NCI-H2107 treated with DMSO at 0.1 percent for 48 hours (cell line): ENCODE data around the gene BRSK1.

ENCODE experiments used
- DNase-seq: peaks from one replicate; lab custom pipeline; 2025; ENCODE audit not compliant: unreplicated experiment; lab: John Stamatoyannopoulos, UW

Gene BRSK1

DNA sequence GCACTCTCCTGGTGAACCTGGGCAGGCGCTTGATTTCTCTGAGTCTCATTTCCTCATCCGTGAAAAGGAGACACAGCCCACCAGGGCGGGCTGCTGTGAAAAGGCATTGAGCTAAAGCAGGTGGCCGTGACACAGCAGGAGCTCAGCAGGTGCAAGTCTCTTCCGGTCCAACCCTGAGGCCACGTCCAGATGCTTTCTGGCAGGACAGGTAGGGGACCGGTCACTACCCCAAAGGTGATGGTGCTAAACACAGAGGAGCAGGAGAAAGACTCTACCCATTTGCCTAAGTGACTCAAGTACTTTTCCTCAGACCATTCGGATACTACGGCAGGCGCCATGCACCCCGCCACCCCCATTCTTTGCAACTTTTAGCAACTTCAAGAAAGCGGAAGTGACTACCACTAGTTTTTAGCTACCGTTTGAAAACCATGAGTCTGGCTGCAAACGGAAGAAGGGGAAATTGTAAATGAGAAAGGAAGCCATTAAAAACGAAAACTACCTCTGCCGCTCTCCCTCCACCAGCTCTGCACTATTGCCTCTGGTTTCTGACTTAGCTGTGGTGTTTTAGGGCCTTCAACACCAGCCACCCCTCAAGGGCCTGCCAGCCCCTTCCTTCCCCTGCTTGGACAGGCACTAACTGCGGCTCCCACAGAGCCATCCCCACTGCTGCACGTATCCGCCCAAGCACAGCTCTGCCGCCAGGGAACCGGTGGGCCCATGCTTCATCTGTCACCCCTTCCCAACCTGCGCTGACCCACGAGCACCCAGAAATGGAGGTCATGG, 29.8 kb upstream of the BRSK1 start:
- peak; percentile 53 for DNase-seq

DNA sequence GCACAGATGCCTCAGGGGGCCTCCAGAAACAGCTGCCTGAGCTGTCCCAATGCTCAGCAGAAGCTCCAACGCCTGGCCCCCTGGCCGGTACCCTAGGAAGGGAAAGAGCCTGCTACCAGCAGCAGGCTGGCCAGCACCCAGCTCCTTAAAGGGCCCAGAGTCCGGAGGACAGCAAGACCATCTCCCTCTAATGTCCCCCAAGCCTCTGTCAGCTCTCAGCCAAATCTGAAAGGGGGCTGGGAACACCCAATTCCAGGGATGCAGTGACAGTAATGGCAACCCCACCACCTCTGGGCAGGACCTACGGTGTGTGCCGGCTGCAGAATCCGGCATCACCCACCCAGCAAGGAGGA, 29.2 kb upstream of the BRSK1 start:
- DNase-seq = no peak

DNA sequence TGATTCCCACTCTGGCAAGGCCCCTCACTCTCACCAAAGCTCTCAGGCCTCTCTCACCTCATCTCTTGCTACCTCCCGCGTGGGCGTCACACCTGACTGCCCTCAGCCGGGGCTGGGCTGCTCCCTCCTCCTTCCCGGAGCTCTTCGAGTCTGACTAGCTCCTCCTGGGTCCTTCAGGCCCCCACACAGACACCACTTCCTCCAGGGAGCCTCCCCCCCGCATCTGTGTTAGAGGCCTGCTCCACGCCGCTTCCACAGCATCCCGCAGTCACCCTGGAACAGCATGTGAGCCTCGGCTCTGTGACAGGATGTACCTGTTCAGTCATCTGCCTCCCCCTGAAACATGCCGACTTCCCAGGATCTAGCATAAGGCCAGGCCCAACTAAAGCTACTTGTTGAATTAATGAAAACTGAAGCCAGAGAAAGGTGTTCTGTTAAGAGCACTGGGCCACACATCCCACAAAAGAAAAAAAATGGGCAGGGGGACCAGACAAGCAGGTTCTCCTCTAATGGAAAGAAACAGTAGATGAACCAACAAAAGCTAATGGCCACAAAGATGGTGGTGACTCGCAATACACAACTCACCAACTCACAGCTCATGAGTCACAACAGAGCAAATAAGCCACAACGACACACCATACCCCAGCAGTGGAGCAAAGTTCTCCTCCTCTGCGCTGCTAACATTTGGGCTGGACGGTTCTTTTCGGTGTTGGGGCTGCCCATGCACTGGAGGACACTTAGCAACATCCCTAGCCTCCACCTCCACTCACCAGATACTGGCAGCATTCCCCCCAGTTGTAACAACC, 28.0 kb upstream of the BRSK1 start:
- no peak for DNase-seq

DNA sequence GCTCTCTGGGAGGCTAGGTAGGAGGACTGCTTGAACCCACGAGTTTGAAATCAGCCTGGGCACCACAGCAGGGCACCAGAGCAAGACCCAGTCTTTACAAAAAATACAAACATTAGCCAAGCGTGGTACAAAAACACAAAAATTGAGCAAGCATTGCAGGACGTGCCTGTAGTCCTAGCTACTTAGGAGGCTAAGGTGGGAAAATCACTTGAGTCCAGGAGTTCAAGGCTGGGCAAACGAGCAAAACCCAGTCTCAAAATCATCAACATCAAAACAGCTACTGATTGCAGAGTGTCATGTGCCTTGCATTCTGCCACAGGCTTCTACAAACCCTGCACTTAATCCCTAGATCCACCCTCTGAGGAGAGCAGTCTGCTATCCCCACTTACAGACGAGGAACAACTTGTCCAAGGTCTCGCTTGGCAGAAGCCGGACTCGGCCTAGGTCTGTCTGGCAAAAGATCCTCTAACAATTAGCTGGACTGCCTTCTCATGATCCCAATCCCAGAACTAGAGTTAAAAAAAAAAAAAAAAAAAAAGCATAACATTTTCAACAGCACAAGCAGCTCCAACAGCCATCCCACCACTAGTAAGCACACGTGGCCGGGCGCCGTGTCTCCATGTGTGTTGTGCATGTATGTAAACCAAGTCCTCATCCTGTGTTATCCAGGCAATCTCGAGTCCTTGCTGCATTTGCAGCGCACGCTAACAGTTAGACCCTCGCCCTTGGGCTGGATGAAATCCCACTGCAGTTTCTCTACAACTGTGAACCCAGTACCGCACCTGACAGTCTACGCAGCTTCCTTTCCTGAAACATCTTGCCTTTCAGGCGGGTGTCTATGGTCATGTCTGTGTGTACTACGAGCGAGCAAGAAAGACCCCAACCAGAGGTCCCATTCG, 27.0 kb upstream of the BRSK1 start:
- DNase-seq = no peak

DNA sequence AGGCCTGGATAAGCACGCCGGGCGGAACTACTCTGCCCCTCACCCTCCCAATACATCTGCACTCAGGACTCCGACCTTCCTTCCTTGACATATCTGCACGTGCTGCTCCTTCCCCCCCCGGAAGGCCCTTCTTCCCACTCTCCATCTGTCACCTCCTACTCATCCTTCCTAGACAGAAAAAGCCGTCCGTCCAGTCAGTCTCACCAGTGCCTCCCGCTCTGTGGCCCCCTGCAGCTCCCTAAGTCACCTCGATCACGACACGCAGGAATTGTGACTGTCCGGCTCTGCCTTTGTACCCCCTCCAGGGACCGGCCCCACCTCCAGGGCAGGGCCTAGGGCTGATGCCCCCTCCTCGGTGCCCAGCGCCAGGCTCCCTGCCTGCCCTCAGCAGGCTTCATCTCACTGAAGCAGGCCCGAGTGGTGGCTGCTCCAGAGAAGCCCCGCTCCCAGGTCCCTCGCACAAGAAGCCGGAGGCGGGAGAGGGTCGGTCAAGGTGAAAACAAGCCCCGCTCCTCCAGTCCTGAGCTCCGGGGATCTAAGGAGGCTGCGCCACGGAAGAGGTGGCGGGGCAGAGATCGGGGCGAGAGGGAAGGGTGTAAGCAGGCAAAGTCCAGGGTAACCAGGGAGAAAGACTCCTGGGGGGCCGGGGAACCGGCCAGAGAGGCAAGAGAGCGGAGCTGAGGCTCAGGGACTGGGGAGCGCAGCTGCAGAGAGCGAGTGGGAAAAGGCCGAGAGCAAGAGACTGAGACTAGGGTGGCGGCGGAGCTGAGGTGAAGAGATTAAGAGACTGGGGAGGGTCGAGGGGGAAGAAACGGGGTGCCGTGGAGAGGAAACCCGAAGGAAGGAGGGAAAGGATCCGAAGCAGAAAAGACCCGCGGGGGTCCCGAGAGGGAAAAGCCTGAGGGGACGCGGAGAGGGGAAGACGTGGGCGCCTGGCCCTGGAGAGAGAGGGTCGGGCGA, 26.1 kb upstream of the BRSK1 start:
- DNase-seq = no peak

DNA sequence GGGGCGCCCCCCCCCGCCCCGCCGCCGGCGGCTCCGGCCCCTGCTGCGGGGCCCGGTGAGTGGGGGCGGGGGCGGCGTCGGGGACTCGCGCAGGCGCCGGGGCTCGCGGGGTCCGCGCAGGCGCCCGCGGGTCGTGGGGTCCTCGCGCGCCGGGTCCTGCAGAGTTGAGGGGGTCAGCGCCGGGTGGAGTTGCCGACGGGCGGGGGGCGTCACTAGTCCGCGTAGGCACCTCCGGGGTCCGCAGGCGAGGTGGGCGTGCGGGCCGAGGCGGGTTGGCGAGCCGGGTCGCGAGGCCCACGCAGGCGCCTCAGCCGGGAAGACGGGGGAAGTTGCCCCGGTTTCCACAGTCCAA, 25.3 kb upstream of the BRSK1 start:
- no peak for DNase-seq

DNA sequence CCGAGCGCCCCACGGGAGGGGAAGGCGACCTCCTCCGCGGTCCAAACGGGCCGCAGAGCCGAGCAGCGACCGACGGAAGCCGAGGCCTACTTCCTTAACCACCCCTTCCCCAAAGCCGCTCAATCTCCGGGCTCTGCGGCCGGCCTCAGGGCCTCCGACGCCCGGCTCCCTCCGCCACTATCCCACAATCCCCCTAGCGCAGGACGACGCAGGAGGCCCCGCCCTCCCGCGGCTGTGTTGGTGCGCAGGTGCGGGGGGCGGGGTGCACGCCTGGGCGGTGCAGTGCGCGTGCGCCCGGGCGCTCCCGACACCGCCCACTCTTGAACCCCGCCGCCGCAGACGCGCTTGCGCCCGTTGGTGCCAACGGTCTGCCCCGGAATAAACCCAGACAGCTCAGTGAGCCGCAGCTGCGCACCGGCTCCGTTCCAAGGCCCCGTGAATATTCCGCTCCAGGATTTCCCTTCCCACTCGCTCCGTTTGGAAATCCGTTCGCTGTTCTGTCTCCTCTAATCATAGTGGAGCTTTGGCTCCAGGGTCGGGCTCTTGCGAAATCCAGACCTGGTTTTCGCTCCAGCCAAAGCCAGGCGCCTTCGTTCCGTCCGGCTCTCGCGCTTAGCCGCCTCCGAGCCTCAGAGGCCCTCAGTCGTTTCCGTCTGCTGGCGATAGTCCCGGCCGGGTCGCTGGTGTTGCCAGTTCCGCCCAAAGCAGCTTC, 24.8 kb upstream of the BRSK1 start, which contains the start of gene PPP6R1:
Gene PPP6R1 (minus strand): TSS at position 190 of the 712 bp plus-strand sequence. CDS start 11,914 bp downstream, outside the sequence.
- peak; percentile 98 for DNase-seq

DNA sequence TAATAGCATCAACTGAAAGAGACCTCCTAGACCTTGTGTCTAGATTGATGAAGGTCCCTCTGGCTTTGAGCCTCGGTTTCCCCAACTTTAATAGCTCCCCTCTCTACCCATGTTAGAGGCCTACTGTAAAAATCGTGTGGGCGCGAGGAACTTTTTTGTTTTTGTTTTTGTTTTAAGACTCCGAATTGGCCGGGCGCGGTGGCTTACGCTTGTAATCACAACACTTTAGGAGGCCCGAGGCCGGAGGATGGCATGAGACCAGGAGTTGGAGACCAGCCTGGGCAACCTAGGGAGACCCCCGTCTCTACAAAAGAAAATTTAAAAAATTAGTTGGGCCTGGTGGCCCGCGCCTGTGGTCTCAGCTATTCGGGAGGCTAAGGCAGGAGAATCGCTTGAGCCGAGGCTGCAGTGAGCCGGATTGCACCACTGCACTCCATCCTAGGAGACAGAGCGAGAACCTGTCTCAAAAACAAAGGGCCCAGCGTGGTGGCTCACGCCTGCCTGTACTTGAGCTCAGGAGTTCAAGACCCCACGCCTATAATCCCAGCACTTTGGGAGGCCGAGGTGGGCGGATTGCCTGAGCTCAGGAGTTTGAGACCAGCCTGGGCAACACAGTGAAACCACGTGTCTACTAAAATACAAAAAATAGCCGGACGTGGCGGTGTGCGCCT, 24.1 kb upstream of the BRSK1 start:
- no peak for DNase-seq

DNA sequence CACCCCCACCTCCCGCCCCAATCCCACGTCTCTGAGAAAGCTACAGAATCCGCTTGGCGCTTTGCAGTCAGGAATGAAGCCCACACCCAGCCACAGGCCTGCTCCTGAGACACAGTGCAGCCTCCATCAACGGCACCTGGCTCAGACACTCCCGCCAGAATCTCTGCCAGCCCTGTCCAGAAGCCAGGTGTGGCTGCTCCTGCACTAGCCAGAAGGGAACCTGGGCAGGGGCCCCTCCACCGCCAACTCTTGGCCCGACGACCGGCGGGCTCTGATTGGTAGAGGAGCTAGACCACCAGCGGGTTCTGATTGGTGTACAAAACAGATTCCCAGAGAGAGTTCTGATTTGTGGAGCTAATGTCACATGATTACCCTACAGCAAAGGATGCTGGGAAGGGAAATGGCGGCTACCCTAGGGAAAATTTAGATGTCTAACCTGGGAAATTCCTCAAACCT, 22.1 kb upstream of the BRSK1 start:
- DNase-seq = no peak

DNA sequence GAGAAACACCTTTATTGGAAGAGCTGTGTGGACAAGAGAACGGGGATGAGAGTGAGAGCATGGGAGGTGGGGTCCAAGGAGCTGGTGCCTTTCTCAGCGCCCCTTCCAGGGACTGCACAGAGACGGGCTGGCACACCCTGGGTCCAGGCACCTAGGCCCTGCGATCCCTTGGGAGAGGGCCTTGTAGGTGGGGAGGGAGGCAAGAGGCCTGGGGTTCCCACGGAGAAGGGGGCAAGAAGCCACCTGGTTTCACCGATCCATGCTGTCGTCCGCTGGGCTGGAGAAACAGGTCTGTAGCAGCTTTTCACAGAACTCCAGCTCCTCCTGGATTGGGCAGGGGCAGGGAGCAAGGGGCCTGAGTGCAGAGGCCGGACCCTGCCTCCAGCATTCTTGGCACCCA, 21.4 kb upstream of the BRSK1 start:
- no peak for DNase-seq

DNA sequence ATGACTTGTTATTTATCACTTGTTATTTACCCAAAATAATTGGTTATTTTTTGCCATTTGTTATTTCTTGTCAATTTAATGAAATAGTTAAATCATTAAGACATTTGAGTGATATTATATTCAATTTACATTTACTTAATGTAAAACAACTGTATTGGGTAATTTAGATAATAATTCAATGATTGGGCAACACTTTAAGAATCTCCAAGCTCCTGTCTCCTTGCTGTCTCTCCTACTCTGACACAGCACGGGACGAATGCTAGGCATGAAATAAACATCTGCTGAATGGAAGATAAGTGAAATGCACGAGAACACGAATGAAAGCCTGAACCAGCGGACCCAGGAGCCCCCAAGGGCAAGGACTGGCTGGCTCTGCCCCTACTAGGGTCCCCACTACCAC, 19.3 kb upstream of the BRSK1 start:
- DNase-seq = no peak

DNA sequence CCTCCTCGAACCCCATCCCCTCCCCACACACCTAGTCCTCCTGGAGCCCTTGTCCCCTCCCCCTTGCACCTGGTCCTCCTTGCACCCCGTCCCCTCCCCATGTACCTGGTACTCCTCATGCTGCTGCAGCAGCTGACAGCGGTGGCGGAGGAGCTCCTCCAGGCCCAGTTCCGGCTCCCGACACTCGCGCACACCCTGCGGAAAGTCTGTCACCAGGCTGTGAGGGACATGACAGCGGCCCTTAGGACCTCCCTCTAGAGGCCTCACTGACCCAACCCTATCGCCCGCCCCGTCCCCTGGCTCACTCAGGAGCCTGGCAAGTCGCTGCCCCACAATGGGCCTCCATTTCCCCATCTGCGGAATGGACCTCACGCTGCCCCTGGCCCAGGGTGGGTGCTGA, 18.6 kb upstream of the BRSK1 start:
- DNase-seq = no peak

DNA sequence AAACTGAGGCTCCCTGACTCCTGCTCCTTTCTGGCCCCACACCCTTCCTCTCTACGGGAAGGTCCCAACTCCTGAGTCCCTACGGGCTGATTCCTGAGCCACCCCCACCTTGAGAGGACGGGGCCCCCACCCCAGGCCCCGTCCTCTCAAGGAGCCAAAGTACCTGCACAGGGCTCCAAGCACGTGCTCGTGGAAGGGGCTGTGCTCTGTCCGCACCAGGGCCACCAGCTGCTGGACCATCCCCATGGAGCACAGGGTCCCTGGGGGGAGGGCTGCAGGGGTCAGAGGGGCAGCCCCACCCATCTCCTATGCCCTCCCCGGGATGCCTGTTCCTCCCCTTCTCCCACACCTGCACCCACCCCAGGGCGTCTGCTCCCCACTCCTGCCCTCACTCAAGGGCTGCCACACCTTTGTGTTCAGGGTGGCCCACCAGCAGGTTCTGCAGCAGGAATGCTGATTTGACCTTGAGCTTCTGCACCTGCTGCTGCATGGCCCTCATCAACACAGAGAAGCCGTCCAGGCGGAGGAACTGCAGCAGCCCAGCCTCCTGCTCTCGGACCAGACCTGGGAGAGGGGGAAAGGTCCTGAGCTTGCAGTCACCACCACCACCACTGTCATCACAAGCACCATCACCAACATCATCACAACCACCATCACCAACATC, 17.9 kb upstream of the BRSK1 start:
- no peak for DNase-seq

DNA sequence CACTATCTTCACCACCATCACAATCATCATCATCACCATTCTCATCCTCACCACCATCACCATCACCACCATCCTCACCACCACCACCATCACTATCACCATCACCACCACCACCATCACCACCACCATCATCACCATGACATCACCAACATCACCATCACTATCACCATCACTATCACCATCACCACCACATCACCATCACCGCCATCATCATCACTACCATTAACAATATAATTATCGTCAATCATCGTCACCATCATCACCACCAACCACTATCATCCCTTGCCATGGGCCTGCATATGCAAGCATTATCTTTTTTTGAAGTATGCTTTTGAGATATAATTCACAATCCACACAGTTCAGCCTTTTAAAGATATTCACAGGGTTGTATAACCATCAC, 17.4 kb upstream of the BRSK1 start:
- DNase-seq = no peak

DNA sequence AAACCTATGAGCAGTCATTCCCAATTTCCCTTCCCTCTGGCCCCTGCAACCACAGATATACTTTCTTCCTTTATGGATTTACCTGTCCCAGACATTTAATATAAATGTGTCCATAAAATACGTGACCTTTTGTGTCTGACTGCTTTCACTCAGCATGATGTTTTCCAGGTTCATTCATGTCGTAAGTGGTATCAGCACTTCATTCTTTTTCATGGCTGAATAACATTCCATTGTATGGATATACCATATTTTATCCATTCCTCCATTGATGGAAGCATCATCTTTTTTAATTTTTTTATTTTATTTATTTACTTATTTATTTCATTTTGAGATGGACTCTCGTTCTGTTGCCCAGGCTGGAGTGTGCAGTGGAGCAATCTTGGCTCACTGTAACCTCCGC, 17.0 kb upstream of the BRSK1 start:
- DNase-seq = no peak

DNA sequence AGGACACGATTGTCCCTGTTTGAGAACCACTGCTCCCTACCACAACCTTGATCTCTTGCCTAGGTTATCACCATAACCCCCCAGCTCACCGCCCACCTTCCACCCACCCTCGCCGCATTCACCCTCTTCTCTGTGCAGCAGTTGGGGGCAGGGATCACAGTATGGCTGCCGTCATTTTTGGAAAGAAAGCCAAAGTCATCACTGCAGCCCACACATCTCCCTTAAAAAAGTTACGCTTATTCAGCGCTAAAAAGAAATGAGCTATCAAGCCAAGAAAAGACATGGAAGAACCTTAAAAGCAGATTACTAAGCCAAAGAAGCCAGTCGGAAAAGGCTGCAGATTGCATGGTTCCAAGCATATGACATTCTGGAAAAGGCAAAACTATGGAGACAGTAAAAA, 14.5 kb upstream of the BRSK1 start:
- DNase-seq = no peak

DNA sequence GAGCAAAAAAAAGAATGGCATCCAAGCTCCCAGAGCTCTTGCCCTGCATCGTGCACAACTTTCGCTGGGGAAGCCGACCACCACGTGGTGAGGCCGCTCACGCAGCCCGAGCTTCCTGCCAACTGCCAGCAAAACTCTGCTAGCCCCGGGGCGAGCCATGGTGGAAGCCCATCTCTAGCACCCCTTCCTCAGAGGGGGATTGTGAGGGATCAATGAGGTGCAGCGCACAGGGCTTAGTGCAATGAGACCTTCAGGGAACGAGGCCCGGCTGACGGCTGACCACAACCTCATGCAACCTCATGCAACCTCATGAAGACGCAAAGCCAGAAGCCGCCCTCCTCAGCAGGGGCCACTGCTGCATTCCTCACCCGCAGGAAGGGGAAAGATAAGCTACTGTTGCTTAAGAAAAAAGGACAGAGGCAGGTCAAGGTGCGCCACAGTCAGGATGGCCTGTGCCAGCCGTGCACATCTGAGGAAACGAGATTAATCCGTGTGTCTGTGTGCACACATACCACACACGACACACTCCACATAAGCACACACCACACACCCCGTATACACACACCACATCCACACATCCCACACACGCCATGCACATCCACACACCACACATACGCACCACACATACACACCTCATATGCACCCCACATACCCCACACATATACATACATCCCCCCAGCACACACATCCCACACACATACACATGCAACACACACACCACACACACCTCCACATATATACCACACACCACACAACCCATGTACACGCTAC, 13.4 kb upstream of the BRSK1 start:
- DNase-seq = no peak

DNA sequence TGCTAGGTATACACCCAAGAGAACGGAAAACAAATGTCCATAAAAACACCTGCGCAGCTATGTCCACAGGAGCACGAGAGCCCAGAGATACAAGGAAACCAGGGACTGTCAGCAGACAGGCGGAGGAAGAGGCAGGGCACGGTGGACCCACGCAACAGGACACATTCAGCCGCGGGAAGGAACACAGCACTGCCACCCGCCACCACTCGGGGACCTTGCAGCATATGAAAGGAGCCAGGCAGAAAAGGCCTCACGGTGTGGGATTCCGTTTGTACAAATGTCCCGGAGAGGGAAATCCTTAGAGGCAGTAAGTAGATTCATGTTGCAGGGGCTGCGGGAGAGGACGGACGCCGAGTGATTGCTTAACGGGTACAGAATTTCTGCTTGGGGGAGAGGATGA, 11.7 kb upstream of the BRSK1 start:
- DNase-seq = no peak
